Hepatocyte (in vitro differentiated cells): ENCODE data around the gene AUTS2. TPM values are rescaled to one million over a fixed set of nuclear protein-coding genes. Genes with fewer than 3 reads are reported as not detected.

Experiments used
- DNase-seq: peaks from one replicate; pipeline ENCODE4 v3.0.0-alpha.2; 2016; ENCODE audit warnings: low spot score
- H2AFZ ChIP-seq: fragments of 200-600 bp; sonication (generic); 2 replicates; pipeline ENCODE4 v1.6.0; 2016; ENCODE audit warnings: antibody characterized with exemption, mild to moderate bottlenecking
- H3K27ac ChIP-seq: fragments of 200-600 bp; sonication (generic); 2 replicates; pipeline ENCODE4 v1.5.1; 2016; ENCODE audit warnings: mild to moderate bottlenecking
- H3K27me3 ChIP-seq: fragments of 200-600 bp; sonication (generic); 2 replicates; pipeline ENCODE4 v1.6.1; 2016
- H3K36me3 ChIP-seq: fragments of 200-600 bp; sonication (generic); replicated peaks from 2 replicates; pipeline ENCODE4 v1.5.1; 2016; ENCODE audit warnings: low read depth; ENCODE audit not compliant: insufficient read depth
- H3K4me1 ChIP-seq: fragments of 200-600 bp; sonication (generic); 2 replicates; pipeline ENCODE4 v1.5.1; 2016; ENCODE audit warnings: mild to moderate bottlenecking, moderate library complexity; ENCODE audit not compliant: insufficient read depth
- H3K4me2 ChIP-seq: fragments of 200-600 bp; sonication (generic); 2 replicates; pipeline ENCODE4 v1.6.0; 2016
- H3K4me3 ChIP-seq: fragments of 200-600 bp; sonication (generic); 2 replicates; pipeline ENCODE4 v1.5.1; 2016; ENCODE audit warnings: mild to moderate bottlenecking
- H3K79me2 ChIP-seq: fragments of 200-600 bp; sonication (generic); 2 replicates; pipeline ENCODE4 v1.6.0; 2017; ENCODE audit warnings: mild to moderate bottlenecking
- H3K9me2 ChIP-seq: fragments of 200-600 bp; sonication (generic); replicated peaks from 2 replicates; pipeline ENCODE4 v1.6.0; 2017; ENCODE audit warnings: mild to moderate bottlenecking; ENCODE audit not compliant: insufficient read depth
- H3K9me3 ChIP-seq: fragments of 200-600 bp; sonication (generic); 2 replicates; pipeline ENCODE4 v1.5.1; 2016; ENCODE audit warnings: low read depth, mild to moderate bottlenecking
- H4K20me1 ChIP-seq: fragments of 200-600 bp; sonication (generic); 2 replicates; pipeline ENCODE4 v1.6.0; 2016; ENCODE audit warnings: mild to moderate bottlenecking; ENCODE audit not compliant: insufficient read depth, poor library complexity, severe bottlenecking
- EZH2 ChIP-seq: fragments of 200-600 bp; sonication (generic); IDR thresholded peaks from 2 replicates; pipeline ENCODE4 v1.6.1; 2016; ENCODE audit warnings: antibody characterized with exemption, mild to moderate bottlenecking, borderline replicate concordance
- EZH2phosphoT487 ChIP-seq: fragments of 200-600 bp; sonication (generic); IDR thresholded peaks from one replicate; pipeline ENCODE4 v1.6.1; 2018; ENCODE audit warnings: antibody characterized with exemption, mild to moderate bottlenecking, low read depth, moderate library complexity; ENCODE audit not compliant: unreplicated experiment, severe bottlenecking
- WGBS: methylation state at CpG from one replicate; pipeline ENCODE4 v1.1.6; 2016; ENCODE audit warnings: low lambda C conversion rate; ENCODE audit errors: missing lambda C conversion rate; 5-methylcytosine and 5-hydroxymethylcytosine counted together
- polyA plus RNA-seq: library from polyadenylated mRNA; unstranded; fragments of >200 nt; fragmentation: Nextera tagmentation; extraction: Ambion mirVana; gene quantifications from 2 replicates; pipeline ENCODE4 v1.2.1, GENCODE V29; 2016
- total RNA-seq: library from RNA; depleted of rRNA; stranded (reverse); fragments of >200 nt; gene quantifications from 2 replicates; pipeline ENCODE4 v1.2.3, GENCODE V29; 2014
- TF ChIP-seq, protein P1 (sequence below): fragments of 200-600 bp; sonication (generic); IDR thresholded peaks from 2 replicates; pipeline ENCODE4 v1.5.1; 2016; ENCODE audit warnings: antibody characterized with exemption, mild to moderate bottlenecking; ENCODE audit not compliant: poor library complexity

Gene AUTS2
- total and polyA plus RNA-seq, 2 experiments from 2014 or later, result 34.4 to 40.9 TPM

DNA sequence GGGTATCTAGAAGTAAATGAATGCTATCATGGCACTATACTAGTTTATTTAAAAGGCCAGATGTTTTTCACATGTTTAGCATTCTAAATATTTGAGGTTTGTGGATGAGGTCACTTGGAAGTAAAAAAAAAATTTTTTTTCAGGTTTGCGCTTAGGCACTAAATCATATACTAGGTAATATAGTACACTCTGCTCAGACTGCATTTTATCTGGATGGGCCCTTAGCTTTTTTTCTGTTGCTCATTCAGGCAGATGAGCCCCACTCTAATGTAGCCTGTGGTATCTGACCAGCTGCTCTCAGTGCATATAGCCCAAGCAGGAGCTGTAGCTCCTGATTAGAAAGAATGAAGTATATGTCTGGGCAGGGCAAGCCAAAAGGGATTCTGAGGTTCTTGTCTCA, 210.1 kb downstream of the AUTS2 start:
- Histone ChIP-seq H3K27me3 (no peaks in the 10 kb centered on the region), H3K27ac (no peak overlapping the region)
- WGBS, result 92% methylated on average over 1 of the region's 1 CpG

DNA sequence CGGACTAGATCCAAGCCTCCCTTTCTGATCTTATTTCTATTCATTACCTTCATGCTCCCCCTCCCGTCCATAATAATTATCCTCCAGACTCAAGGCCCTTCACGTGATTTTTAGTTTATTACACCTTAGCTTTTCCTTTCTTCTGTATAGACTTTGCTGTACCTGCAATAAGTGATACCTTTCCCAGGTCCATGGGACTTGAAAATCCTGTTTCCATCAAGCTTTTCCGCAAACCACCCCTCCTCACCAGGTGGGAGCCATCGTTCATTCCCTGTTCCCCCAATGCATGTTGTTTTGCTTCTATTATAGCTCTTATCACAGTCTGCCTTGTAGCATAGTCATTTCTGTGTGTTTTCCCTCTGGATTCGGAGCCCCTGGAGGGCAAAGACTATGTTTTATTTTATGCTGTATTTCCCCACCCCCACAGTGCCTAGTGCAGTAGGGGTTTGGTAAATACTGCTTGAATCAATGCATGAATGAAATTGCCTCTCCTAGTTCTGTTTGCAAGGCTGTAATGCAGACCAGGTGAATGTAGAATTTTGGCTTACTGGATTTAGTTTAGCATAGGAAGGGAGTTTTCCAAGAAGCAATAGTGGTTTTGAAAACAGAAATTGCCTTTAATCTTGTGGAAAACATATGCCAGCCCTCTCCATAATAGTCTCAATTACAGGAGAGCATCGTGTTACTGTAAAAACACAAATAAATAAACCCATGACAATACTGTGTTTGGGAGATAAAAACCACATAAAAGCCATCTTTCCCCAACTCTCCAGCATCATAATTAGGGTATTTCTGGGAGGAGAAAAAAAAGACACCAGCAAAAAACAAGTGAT, 213.4 kb downstream of the AUTS2 start:
- Histone ChIP-seq H3K36me3 (no peaks in the 10 kb centered on the region), H3K9me2 (no peaks in the 10 kb centered on the region), H3K4me1 (peaks cover 28% of the 10 kb centered on the region), H3K4me2 (peak overlapping the region; percentile 58), H3K27me3 (no peaks in the 10 kb centered on the region), H3K4me3 (no peak overlapping the region), H3K79me2 (no peaks in the 10 kb centered on the region), H3K9me3 (no peaks in the 10 kb centered on the region), H4K20me1 (peaks cover 1% of the 10 kb centered on the region), H3K27ac (no peak overlapping the region), H2AFZ (no peak overlapping the region)
- 62% methylated on average over 7 of the region's 7 CpGs for WGBS
- no peak for TF ChIP-seq EZH2
- TF ChIP-seq EZH2phosphoT487, result no peak
- TF ChIP-seq, protein P1, sequence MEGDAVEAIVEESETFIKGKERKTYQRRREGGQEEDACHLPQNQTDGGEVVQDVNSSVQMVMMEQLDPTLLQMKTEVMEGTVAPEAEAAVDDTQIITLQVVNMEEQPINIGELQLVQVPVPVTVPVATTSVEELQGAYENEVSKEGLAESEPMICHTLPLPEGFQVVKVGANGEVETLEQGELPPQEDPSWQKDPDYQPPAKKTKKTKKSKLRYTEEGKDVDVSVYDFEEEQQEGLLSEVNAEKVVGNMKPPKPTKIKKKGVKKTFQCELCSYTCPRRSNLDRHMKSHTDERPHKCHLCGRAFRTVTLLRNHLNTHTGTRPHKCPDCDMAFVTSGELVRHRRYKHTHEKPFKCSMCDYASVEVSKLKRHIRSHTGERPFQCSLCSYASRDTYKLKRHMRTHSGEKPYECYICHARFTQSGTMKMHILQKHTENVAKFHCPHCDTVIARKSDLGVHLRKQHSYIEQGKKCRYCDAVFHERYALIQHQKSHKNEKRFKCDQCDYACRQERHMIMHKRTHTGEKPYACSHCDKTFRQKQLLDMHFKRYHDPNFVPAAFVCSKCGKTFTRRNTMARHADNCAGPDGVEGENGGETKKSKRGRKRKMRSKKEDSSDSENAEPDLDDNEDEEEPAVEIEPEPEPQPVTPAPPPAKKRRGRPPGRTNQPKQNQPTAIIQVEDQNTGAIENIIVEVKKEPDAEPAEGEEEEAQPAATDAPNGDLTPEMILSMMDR, result no peak
- no peak for DNase-seq

More for the DNA sequence above, 210.1 kb downstream of the AUTS2 start:
- H3K4me3 ChIP-seq, result no peak overlapping the region
- no peaks in the 10 kb centered on the region for H4K20me1 ChIP-seq
- no peaks in the 10 kb centered on the region for H3K9me3 ChIP-seq
- H3K4me1 ChIP-seq, result peaks cover 26% of the 10 kb centered on the region
- no peaks in the 10 kb centered on the region for H3K79me2 ChIP-seq
- no peaks in the 10 kb centered on the region for H3K36me3 ChIP-seq
- no peak for DNase-seq
- TF ChIP-seq, protein P1, result no peak
- TF ChIP-seq EZH2phosphoT487 (no peak), EZH2 (no peak)
- H3K9me2 ChIP-seq, result no peaks in the 10 kb centered on the region
- H2AFZ ChIP-seq, result no peak overlapping the region
- no peak overlapping the region for H3K4me2 ChIP-seq

DNA sequence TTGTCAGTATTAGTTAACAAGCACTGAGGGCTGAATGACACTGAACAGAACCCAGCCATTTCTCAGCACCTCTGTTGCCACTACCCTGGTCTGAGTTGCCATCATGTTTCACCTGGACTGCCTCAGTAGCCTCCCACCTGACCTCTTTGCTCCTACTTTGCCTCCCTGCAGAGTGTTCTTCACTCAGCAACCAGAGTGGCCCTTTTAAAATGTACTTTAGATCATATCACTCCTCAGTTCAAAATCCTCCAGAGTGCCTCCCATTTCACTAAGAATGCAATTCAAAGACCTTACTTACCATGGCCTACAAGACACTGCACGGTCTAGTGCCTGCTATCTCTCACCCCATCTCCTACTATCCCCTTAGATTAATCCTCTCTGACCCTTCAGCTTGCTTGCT, 214.5 kb downstream of the AUTS2 start:
- no peaks in the 10 kb centered on the region for H3K79me2 ChIP-seq
- 44% methylated on average over 1 of the region's 1 CpG for WGBS
- H4K20me1 ChIP-seq, result peaks cover 6% of the 10 kb centered on the region
- no peak overlapping the region for H3K4me2 ChIP-seq
- H3K27ac ChIP-seq, result no peak overlapping the region
- no peaks in the 10 kb centered on the region for H3K36me3 ChIP-seq
- no peak overlapping the region for H2AFZ ChIP-seq
- no peak for DNase-seq
- peaks cover 38% of the 10 kb centered on the region for H3K4me1 ChIP-seq
- H3K9me3 ChIP-seq, result no peaks in the 10 kb centered on the region
- no peaks in the 10 kb centered on the region for H3K9me2 ChIP-seq
- no peak overlapping the region for H3K4me3 ChIP-seq
- TF ChIP-seq, protein P1, result no peak
- no peak for TF ChIP-seq EZH2phosphoT487
- no peak for TF ChIP-seq EZH2
- no peaks in the 10 kb centered on the region for H3K27me3 ChIP-seq
